GM19238 (cell line): ENCODE results near the gene PPT1.
"Not testable (repeated sequence)": the region's sequence is repeated elsewhere in the genome, so short reads cannot be mapped to it uniquely, and the experiment has no call there.

Source experiments
- DNase-seq: peaks from one replicate; pipeline ENCODE4 v3.0.0; 2011; ENCODE audit warnings: low spot score; ENCODE audit not compliant: insufficient read length

The PPT1 gene

GRCh38 chr1:40092706-40093639 is 4.1 kb downstream of the PPT1 start:
- no peak for DNase-seq

- DNase-seq: no peak
Observed at GRCh38 chr1:40092241-40092640, 4.8 kb downstream of the PPT1 start.

DNA sequence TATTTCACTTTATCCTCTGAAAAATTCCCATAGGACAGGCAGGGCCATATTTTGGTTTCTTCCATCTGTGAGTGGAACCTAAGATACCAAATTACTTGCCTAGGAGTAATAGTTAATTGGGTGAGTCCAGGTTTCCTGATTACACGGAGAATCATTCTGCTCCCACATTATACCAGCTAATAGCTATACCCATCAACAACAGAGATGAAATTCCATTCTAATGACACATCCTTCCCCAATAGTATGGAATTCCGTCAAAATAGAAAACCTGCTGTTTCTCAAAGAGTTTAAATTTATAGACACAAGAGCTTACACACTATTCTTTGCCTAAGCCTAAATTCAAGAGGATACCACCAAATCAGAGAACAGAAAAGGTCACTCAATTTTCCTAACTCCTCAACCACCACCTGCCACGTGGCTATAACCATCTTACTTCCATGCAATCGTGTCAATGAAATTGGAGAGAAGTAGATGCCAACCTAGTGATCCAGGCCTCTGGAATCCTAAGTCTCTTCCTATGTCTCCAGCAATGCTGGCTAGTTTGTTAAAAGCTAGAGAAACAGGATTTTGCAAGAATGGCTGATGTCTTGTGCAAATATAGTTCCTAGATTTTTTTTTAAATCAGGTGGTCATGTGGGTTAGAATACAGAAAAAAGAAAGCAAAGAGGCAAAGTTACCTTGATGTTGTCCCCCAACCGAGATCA is 6.2 kb downstream of the PPT1 start:
- no peak for DNase-seq

DNA sequence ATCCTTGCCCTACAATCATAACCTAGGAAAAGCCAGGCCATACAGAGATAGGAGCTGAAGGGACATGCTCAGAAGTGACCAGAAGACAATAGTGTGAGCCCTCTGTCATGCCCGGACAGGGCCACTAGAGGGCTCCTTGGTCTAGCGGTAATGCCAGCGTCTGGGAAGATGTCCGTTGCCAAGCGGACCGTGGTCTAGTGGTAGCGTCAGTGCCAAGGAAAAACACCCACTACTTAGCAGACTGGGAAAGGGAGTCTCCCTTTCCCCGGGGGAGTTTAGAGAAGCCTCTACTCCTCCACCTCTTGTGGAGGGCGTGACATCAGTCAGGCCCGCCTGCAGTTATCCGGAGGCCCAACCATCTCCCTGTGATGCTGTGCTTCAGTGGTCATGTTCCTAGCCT is 12.3 kb downstream of the PPT1 start:
- DNase-seq: not testable (repeated sequence)

DNA sequence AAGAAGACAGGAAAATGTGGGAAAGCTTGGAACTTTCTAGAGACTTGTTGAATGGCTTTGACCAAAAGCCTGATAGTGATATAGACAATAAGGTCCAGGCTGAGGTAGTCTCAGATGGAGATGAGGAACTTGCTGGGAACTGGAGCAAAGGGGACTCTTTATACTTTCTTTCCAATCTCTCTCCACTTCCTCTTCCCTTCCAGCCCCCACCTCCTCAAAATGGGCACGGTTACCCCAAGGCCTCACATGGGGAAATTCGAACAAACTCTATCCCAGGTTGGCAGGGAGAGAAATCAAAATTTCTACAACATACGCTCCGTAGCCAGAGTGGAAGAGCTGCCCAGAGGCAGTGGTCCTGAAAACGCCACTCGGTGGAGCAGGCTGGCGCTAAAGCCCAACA is 15.2 kb downstream of the PPT1 start:
- DNase-seq: no peak

DNA sequence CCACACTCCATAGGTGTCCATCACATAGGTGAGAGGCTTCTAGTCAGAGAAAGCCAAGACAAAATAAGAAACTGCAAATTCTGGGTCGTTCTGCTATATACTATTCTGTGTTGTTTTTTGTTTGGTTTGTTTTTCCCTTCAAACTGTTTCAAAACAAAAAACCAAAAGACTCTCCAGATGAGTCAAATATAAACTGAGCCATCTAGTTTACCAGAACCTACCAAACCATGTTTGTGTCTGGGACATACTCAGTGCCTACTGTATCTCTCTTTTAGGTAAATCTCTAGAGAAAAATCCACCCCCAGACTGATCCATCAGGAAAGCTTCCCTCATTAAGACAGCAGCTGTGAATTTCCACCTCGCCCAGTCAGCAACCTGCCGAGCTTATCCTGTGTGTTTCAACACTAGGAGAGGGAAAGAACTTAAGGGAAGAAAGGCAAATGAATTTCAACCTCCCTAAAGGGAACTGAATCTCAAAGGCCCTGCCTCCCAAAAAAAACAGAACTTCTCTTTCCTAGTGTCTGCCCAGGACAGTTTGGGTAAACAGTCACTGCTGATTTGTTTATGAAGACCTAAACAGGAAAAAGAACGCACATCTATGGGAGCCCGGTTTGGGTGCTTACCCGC is 17.2 kb downstream of the PPT1 start:
- DNase-seq: no peak

DNA sequence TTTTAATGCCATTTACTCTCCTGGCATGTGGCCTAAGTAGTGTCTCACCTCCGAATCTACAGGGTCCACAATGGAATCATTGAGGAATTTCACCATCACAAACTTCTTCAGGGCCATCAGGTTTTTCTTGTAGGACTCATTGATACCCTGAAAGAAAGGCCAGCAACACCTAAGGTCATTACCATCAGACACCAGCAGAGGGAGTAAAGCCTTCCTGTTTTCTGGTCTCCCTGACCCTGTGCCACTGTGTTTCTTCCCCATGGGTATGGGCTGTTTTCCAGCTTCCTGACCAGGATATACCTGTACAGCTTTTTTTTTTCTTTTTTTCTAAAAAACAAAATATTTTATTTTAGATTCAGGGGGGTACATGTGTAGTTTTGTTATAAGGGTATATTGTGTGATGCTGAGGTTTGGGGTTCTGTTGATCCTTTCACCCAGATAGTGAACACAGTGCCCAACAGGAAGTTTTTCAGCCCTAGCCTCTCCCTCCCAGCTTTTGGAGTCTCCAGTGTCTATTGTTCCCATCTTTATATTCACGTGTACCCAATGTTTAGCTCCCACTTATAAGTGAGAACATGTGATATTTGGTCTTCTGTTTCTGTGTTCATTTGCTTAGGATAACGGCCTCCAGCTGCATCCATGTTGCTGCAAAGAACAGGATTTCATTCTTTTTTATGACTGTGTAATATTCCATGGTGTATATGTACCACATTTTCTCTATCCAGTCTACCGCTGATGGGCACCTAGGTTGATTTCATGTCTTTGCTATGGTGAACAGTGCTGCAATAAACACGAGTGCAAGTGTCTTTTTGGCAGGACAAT is 18.3 kb downstream of the PPT1 start:
- DNase-seq: peak; percentile 25

GRCh38 chr1:40076895-40077312 is 20.1 kb downstream of the PPT1 start:
- DNase-seq: no peak

GRCh38 chr1:40075266-40075665 is 21.8 kb downstream of the PPT1 start:
- DNase-seq: no peak

- no peak for DNase-seq
Observed at GRCh38 chr1:40073062-40073461, 24.0 kb downstream of the PPT1 start.

DNA sequence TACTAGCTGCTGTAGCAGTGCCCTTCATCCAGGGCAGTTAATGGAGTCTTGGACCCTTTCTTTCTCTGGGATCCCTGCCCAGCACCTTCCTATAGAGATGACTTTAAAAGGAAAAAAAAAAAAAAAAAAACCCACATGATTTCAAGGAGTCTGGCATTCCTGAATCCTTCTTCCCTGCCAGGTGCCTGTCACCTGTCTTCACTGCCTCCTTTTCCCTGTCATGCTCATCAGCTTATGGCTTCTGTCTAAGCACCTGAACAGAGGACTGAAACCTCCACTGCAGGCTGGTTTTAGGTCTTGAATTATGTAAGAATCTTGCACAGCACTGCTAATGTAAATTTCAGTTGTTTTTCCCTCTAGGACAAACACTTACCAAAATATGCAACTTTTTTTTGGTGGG is 24.9 kb downstream of the PPT1 start:
- DNase-seq: no peak

DNA sequence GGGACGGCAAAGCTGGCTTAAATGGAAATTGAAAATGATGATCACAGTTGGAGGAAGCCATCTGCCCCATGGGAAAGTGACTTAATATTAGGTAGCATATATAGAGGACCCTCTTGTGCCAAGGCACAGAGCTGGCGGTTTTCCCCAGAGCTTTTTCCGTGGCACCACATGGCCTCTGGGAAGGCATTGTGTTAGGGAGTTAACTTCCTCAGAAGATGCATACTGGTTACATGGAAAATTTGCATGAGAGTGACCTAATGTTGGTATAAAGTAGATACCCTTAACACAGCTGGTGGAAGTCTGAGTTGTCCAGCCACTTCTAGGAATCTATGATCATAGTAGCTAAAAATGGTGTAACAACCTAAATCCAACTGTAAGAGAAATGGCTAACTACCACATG is 29.2 kb downstream of the PPT1 start:
- no peak for DNase-seq

DNA sequence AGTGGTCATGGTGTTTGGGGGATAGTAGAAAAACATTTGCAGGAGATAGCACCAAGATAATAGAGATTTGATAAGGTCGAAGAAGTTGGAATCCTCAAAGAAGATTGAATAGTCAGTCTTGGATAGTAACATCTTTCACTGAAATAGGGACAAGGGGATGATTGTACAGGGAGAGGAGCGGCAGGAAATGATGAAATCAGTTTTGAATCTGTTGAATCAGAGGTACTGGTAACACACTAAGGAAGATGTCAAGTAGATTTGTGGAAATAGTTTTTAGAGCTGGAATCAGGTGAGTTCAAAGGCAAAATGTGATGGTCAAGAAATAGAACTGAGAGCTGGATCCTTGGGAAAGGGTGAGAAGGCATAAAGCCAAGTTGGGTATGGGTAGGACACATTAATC is 30.0 kb downstream of the PPT1 start:
- DNase-seq: no peak

GRCh38 chr1:40064797-40065499 is 32.1 kb downstream of the PPT1 start:
- DNase-seq: peak; percentile 36

DNA sequence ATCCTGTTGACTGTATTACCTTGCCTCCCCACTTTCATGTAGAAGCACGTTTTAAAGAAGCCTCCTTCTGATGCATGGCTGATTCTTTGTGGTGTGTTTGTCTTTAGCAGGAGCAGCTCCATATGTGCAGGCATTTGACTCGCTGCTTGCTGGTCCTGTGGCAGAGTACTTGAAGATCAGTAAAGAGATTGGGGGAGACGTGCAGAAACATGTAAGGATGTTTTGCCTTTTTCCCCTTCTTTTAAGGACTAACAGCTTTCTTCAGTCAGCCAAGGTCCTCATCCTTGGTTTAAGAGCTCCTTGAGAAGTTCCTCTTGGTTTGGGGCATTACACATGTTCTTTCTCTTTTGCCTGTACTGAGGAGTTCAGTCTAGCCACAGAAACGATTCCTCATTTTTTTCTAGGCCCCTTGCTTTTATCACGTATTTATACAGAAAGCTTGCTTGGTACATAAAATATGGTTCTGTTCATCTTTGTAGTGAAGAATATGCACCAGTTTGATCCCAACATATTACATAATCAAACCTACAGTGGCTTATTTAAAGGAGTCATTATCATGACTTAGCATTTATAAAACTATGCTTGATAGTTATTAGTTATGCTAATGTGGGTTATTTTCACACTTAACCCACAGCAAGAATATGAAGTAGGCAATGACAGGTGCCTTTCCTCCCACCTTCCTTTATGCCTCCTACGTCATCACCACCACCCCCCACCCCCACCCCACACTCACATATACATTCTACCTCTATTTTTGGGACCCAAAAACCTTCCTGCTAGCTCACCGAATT is 36.9 kb downstream of the PPT1 start:
- no peak for DNase-seq

DNA sequence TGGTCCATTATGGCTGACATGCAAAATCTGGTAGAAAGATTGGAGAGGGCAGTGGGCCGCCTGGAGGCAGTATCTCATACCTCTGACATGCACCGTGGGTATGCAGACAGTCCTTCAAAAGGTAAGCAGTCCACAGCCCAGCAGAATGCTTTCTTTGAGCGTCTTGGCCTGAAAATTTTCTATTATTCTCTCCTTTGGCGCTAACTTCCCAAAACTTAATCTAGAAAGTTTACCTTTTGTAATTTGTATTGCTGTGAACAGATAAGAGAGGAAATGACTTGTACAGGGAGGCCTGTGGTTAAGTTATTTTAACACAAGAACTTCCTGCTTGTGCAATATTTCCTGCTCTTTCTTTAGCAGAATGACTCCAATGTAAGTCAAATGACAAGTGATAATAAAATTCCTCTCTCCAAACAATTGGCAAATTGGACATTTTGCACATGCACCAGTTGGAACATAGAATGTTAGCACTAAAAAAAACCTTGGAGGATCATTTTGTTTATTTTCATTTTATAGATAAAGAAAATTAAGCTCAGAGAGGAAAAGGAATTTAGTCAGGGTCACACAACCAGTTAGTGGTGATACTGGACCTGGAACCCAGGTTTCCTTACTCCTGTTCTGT is 37.6 kb downstream of the PPT1 start:
- DNase-seq: no peak

GRCh38 chr1:40058453-40059337 is 38.4 kb downstream of the PPT1 start:
- no peak for DNase-seq

- no peak for DNase-seq
Observed at GRCh38 chr1:40058097-40058452, 39.0 kb downstream of the PPT1 start.
